HEK293T (cell line): ENCODE results near the gene AIFM3.

ENCODE experiments used
- CTCF ChIA-PET: fragments of 350-600 bp; formaldehyde crosslinking; extraction: SDS; loops from one replicate; lab custom pipeline; 2021; ENCODE audit warnings: antibody characterized with exemption, inconsistent platforms; lab: Yijun Ruan, JAX
- POLR2A ChIA-PET: fragments of 350-600 bp; formaldehyde crosslinking; extraction: SDS; loops from one replicate; lab custom pipeline; 2020; ENCODE audit warnings: antibody characterized with exemption, inconsistent platforms; lab: Yijun Ruan, JAX
- DNase-seq: peaks from one replicate; pipeline ENCODE4 v3.0.0; 2012; ENCODE audit warnings: mixed read lengths; ENCODE audit errors: extremely low spot score
- ARNT ChIP-seq: fragments of 450-650 bp; IDR thresholded peaks from 2 replicates; pipeline ENCODE4 v1.6.1; 2017; ENCODE audit warnings: mild to moderate bottlenecking
- BHLHE40 ChIP-seq: fragments of 450-650 bp; IDR thresholded peaks from 2 replicates; pipeline ENCODE4 v1.6.1; 2016; ENCODE audit warnings: mild to moderate bottlenecking, moderate library complexity, borderline replicate concordance
- CTBP1 ChIP-seq: fragments of 450-650 bp; IDR thresholded peaks from 2 replicates; pipeline ENCODE4 v1.6.1; 2016; ENCODE audit warnings: borderline replicate concordance
- ELF4 ChIP-seq: fragments of 450-650 bp; IDR thresholded peaks from 2 replicates; pipeline ENCODE4 v1.6.1; 2017; ENCODE audit warnings: antibody characterized with exemption
- FOXA1 ChIP-seq: fragments of 450-650 bp; IDR thresholded peaks from 2 replicates; pipeline ENCODE4 v1.6.1; 2016; ENCODE audit warnings: mild to moderate bottlenecking
- FOXK2 ChIP-seq: fragments of 450-650 bp; IDR thresholded peaks from 2 replicates; pipeline ENCODE4 v1.6.1; 2016; ENCODE audit warnings: mild to moderate bottlenecking
- FOXM1 ChIP-seq: fragments of 450-650 bp; IDR thresholded peaks from 2 replicates; pipeline ENCODE4 v1.6.1; 2017; ENCODE audit warnings: mild to moderate bottlenecking, borderline replicate concordance
- HDGF ChIP-seq: fragments of 450-650 bp; IDR thresholded peaks from 2 replicates; pipeline ENCODE4 v1.6.1; 2017; ENCODE audit warnings: antibody characterized with exemption, borderline replicate concordance
- L3MBTL2 ChIP-seq: fragments of 450-650 bp; conservative IDR thresholded peaks from 2 replicates; pipeline ENCODE4 v1.6.1; 2016; ENCODE audit warnings: mild to moderate bottlenecking
- LEF1 ChIP-seq: fragments of 450-650 bp; IDR thresholded peaks from 2 replicates; pipeline ENCODE4 v1.6.1; 2017; ENCODE audit warnings: mild to moderate bottlenecking, borderline replicate concordance
- NFRKB ChIP-seq: fragments of 450-650 bp; IDR thresholded peaks from 2 replicates; pipeline ENCODE4 v1.6.1; 2016; ENCODE audit warnings: mild to moderate bottlenecking, moderate library complexity
- PKNOX1 ChIP-seq: fragments of 450-650 bp; IDR thresholded peaks from 2 replicates; pipeline ENCODE4 v1.6.1; 2016
- SP1 ChIP-seq: fragments of 450-650 bp; IDR thresholded peaks from 2 replicates; pipeline ENCODE4 v1.6.1; 2017
- SUZ12 ChIP-seq: fragments of 450-650 bp; IDR thresholded peaks from 2 replicates; pipeline ENCODE4 v1.6.1; 2016; ENCODE audit warnings: mild to moderate bottlenecking
- TARDBP ChIP-seq: fragments of 450-650 bp; IDR thresholded peaks from 2 replicates; pipeline ENCODE4 v1.6.1; 2016
- ZNF384 ChIP-seq: fragments of 450-650 bp; IDR thresholded peaks from 2 replicates; pipeline ENCODE4 v1.6.1; 2016

The AIFM3 gene

DNA sequence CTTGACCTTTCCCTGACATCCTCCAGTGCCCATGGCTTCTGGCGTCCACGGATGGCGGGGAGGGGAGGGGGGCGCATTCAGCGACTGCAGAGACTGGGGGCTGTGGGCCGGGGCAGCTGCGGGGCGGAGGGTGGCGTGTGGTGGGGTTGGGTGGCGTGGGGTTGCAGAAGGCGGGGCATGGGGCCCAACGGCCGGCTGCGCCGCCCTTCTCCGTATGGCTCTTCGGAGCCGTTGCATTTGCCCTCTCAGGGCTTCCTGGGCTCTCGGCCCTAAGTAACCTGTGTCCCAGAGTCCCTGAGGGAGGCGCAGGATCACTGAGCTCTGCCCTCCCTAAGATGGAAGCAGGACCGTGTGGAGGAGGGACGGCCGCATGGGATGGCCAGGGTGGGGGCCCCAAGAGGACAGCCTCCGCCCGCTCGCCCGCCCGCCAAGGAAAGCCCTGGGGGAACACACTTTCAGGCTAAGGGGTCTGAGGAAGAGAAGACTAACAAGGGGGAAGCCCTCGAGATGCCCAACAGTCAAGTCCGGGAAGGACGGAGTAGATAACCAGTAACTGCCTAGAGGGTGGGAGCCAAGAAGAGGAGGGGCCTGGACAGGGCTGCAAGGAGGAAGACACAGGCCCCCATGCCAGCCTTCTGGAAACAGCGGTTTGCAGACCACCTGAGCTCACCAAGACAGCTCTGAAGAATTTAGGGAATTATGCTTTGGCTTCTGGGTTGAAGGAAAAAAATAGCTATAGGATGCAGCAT lies 9.2 kb upstream of the AIFM3 start:
- CTCF ChIA-PET, result no interaction called here
- POLR2A ChIA-PET, result interaction anchor here (0.7 to 1.9 kb wide), 4 partner anchors 24 to 44 kb away, joined by 3 to 7 read pairs (median 4); partner anchors contain the start of genes LZTR1 and THAP7
- no peak for DNase-seq
- TF ChIP-seq SP1 (no peak), FOXM1 (no peak), TARDBP (no peak)

- ChIA-PET POLR2A (interaction anchor here (1.5 kb wide), 1 partner anchor 22 kb away, joined by 7 read pairs; the partner anchor contains the start of gene LZTR1), CTCF (interaction anchor here (0.6 to 1.5 kb wide), 3 partner anchors 23 to 74 kb away, joined by 3 to 7 read pairs (median 5); no protein-coding TSS in a partner anchor)
- TF ChIP-seq ZNF384 (no peak), SUZ12 (no peak), FOXA1 (no peak), BHLHE40 (no peak), CTBP1 (no peak), LEF1 (no peak), L3MBTL2 (no peak), TARDBP (no peak), SP1 (no peak), ELF4 (no peak), FOXM1 (no peak), HDGF (no peak), PKNOX1 (no peak)
- no peak for DNase-seq
Measured at GRCh38 chr22:20959578-20960461, 7.2 kb upstream of the AIFM3 start.

DNA sequence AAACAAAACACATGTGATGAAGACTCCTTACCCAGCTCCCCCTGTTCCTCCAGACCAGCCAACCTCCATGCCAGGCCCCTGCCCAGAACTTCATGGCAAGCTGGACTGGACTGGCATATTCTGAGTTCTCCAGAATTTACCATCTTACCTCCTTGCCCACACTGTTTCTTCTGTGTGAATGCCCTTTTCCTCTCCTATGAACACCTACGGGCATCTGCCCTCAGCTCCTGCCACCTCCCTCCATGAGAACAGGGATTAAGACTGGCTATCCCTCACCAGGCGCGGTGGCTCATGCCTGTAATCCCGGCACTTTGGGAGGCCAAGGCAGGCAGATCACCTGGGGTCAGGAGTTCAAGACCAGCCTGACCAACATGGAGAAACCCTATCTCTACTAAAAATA lies 6.4 kb upstream of the AIFM3 start:
- ChIA-PET CTCF (interaction anchor here (0.8 to 1.8 kb wide), 3 partner anchors 11 to 75 kb away, joined by 3 to 8 read pairs (median 7); no protein-coding TSS in a partner anchor), POLR2A (interaction anchor here (1.5 kb wide), 1 partner anchor 21 kb away, joined by 7 read pairs; the partner anchor contains the start of gene LZTR1)
- DNase-seq, result no peak
- TF ChIP-seq TARDBP (no peak), FOXA1 (no peak), ZNF384 (no peak), HDGF (no peak), CTBP1 (no peak), SP1 (no peak), L3MBTL2 (no peak), ARNT (no peak), SUZ12 (no peak), NFRKB (no peak), FOXM1 (no peak), LEF1 (no peak), FOXK2 (no peak), PKNOX1 (no peak), ELF4 (no peak), BHLHE40 (no peak)

GRCh38 chr22:20962491-20962945 lies 4.5 kb upstream of the AIFM3 start:
- TF ChIP-seq ELF4 (no peak), TARDBP (no peak), CTBP1 (no peak), PKNOX1 (no peak), ARNT (no peak), ZNF384 (no peak), L3MBTL2 (no peak), SUZ12 (no peak), HDGF (no peak), FOXA1 (no peak), NFRKB (no peak), BHLHE40 (no peak)
- ChIA-PET CTCF (interaction anchor here (0.6 to 1.7 kb wide), 3 partner anchors 34 to 100 kb away, joined by 3 to 6 read pairs (median 3); no protein-coding TSS in a partner anchor), POLR2A (interaction anchor here (1.4 to 1.8 kb wide), 2 partner anchors 10 to 19 kb away, joined by 4 to 15 read pairs; partner anchors contain the start of gene LZTR1)
- DNase-seq, result no peak

- ChIA-PET POLR2A (interaction anchor here (1.8 kb wide), 1 partner anchor 18 kb away, joined by 15 read pairs; the partner anchor contains the start of gene LZTR1), CTCF (interaction anchor here (0.5 to 0.6 kb wide), 2 partner anchors 43 to 83 kb away, joined by 3 read pairs; no protein-coding TSS in a partner anchor)
- TF ChIP-seq SP1, result no peak
- no peak for TF ChIP-seq FOXA1
- no peak for TF ChIP-seq ZNF384
- TF ChIP-seq FOXM1, result no peak
- TF ChIP-seq FOXK2, result no peak
- no peak for TF ChIP-seq PKNOX1
- TF ChIP-seq CTBP1, result no peak
- no peak for TF ChIP-seq SUZ12
- TF ChIP-seq TARDBP, result no peak
- no peak for TF ChIP-seq LEF1
- no peak for TF ChIP-seq L3MBTL2
- TF ChIP-seq ELF4, result no peak
- TF ChIP-seq HDGF, result no peak
- TF ChIP-seq ARNT, result no peak
- no peak for TF ChIP-seq BHLHE40
- TF ChIP-seq NFRKB, result no peak
- no peak for DNase-seq
Measured at GRCh38 chr22:20963201-20964052, 3.6 kb upstream of the AIFM3 start.
